ENCODE results near the gene DAB2IP.

DNA sequence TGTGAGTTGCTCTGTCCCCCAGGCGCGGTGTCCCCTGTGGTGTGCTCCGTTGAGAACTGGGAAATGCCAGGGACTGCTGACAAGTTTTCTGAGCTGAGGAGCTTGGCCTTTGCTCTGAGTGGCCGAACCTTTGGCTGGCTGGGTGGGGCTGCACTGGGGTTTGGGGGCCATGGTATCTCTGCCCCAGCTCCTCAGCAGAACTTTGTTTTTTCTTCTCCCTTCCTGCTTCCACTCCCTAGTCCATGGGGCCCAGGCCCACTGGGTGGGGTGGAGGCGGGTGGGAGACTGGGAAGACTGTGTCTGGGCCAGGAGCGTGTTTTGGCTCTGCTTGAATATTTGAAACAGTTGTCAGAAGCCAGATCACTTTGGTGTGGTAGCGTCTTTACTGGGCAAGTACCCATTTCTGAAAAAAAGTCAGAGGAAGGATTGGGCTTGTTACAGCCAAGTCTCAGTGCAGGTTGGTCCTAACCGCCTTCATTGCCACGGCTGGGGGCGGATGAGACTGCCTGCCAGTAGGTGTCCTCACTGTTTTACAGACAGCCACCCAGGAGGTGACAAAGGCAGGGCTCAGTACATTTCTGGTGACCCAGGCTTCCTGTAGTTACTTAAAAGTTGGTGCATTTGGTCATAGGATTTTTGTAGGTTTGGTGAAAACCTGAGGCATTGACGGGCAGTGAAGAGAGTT lies 92.7 kb downstream of the DAB2IP start:
- TF ChIP-seq CHD1 (IDR thresholded peaks at IDR 0.05; ENCODE audit: low read depth, low read length) (no peak), CTCF (conservative IDR thresholded peaks at IDR 0.05; ENCODE audit: low read depth, low read length) (peak; percentile 46), RAD21 (IDR thresholded peaks at IDR 0.05; ENCODE audit: low read length) (peak; percentile 56), MXI1 (IDR thresholded peaks at IDR 0.05; ENCODE audit: borderline replicate concordance, low read depth, low read length) (no peak), POLR2A (IDR thresholded peaks at IDR 0.05; ENCODE audit: low read depth, low read length) (no peak)
